Fibroblast of lung (primary cell): ENCODE results near the gene MACROD2. TPM values are rescaled to one million over a fixed set of nuclear protein-coding genes. Genes with fewer than 3 reads are reported as not detected.

ENCODE experiments used
- DNase-seq, 2 donors: peaks; one replicate each; pipeline versions ENCODE4 v3.0.0 to v3.0.0-alpha.2; 2010; ENCODE audit warnings: low read depth in 2 of 2
- H2AFZ ChIP-seq: 2 replicates; pipeline ENCODE4 v1.5.1; 2012; ENCODE audit warnings: low read length, control low read depth, inconsistent platforms
- H3K27ac ChIP-seq: 2 replicates; pipeline ENCODE4 v1.5.1; 2011; ENCODE audit warnings: low read length, control low read depth; ENCODE audit not compliant: insufficient read depth
- H3K27me3 ChIP-seq: 2 replicates; pipeline ENCODE4 v1.5.1; 2011; ENCODE audit warnings: mild to moderate bottlenecking, low read length; ENCODE audit not compliant: control insufficient read depth, insufficient read depth
- H3K36me3 ChIP-seq: 2 replicates; pipeline ENCODE4 v1.5.1; 2011; ENCODE audit warnings: low read length; ENCODE audit not compliant: control insufficient read depth, insufficient read depth
- H3K4me1 ChIP-seq: 2 replicates; pipeline ENCODE4 v1.5.1; 2011; ENCODE audit warnings: low read length; ENCODE audit not compliant: control insufficient read depth, insufficient read depth; ENCODE audit errors: extremely low read depth
- H3K4me2 ChIP-seq: 2 replicates; pipeline ENCODE4 v1.5.1; 2011; ENCODE audit warnings: low read length, control low read depth; ENCODE audit not compliant: insufficient read depth; ENCODE audit errors: extremely low read depth
- H3K4me3 ChIP-seq, 4 experiments: fragments of 200-600 bp in 1 of 4; sonication (generic) in 1 of 4; replicated peaks in 1 of 4; 2 replicates each; pipeline ENCODE4 v1.5.1; 2011 to 2016; ENCODE audit warnings: low read length in 4 of 4, low read depth in 3 of 4, mild to moderate bottlenecking in 3 of 4, control low read depth in 2 of 4, inconsistent platforms in 1 of 4, mixed read lengths in 1 of 4; ENCODE audit not compliant: insufficient read depth in 1 of 4; ENCODE audit errors: control extremely low read depth in 1 of 4
- H3K79me2 ChIP-seq: 2 replicates; pipeline ENCODE4 v1.5.1; 2012; ENCODE audit warnings: mild to moderate bottlenecking, low read length, inconsistent platforms; ENCODE audit not compliant: control insufficient read depth, insufficient read depth
- H3K9ac ChIP-seq: 2 replicates; pipeline ENCODE4 v1.5.1; 2011; ENCODE audit warnings: mild to moderate bottlenecking, low read length, control low read depth; ENCODE audit not compliant: insufficient read depth
- H3K9me3 ChIP-seq: 2 replicates; pipeline ENCODE4 v1.5.1; 2012; ENCODE audit warnings: low read depth, low read length; ENCODE audit not compliant: control insufficient read depth, insufficient read depth
- H4K20me1 ChIP-seq: 2 replicates; pipeline ENCODE4 v1.5.1; 2011; ENCODE audit warnings: low read length; ENCODE audit not compliant: control insufficient read depth, insufficient read depth; ENCODE audit errors: extremely low read depth
- EZH2 ChIP-seq: IDR thresholded peaks from 2 replicates; pipeline ENCODE4 v1.5.1; 2012; ENCODE audit warnings: low read length, control low read depth, mild to moderate bottlenecking; ENCODE audit errors: missing control alignments
- polyA plus RNA-seq, 2 donors: library from polyadenylated mRNA; depleted of rRNA in 1 of 2; stranded (reverse) in 1 of 2; unstranded in 1 of 2; fragments of >200 nt; gene quantifications; 2 replicates each; pipeline ENCODE4 v1.2.1, GENCODE V29; 2011 to 2012; ENCODE audit warnings: missing spikeins in 1 of 2
- total RNA-seq: library from RNA; depleted of rRNA; stranded (reverse); fragments of >200 nt; gene quantifications from 2 replicates; pipeline ENCODE4 v1.2.1, GENCODE V29; 2014
- TF ChIP-seq, protein P1 (sequence below), 2 donors: IDR thresholded peaks in 1 of 2; conservative IDR thresholded peaks in 1 of 2; 1 replicate in 1 of 2; 2 replicates in 1 of 2; pipeline ENCODE4 v1.5.1; 2011 to 2012; ENCODE audit warnings: low read length in 2 of 2, control low read depth in 1 of 2, inconsistent platforms in 1 of 2, low read depth in 1 of 2, mild to moderate bottlenecking in 1 of 2

MACROD2 gene
- total and polyA plus RNA-seq, 2 donors (not counting 1 experiment from before 2014, with no cell fraction given), result 0.54 to 1.7 TPM

DNA sequence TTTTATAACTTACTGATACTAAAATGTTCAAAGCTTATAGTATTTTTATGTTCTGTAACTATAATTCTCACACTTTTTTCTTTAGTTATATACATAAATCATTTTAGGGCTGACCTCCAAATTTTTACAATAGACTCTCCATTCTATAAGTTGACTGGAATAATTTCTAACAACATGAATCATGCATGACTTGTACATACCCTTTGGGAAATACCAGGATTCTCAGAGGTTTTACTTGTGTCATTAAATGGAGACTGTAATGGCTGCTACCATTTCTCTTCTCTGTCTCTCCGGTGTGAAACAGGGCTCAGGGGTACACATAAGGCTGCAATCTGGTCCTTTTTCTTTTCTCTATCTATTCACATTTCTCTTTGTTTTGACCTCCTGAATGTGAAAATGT lies 564.3 kb downstream of the MACROD2 start:
- H2AFZ ChIP-seq, result no peak overlapping the region
- DNase-seq, result no peak
- H4K20me1 ChIP-seq, result no peaks in the 10 kb centered on the region
- H3K4me2 ChIP-seq, result no peak overlapping the region
- H3K9me3 ChIP-seq, result no peaks in the 10 kb centered on the region
- no peak overlapping the region for H3K4me3 ChIP-seq
- H3K4me1 ChIP-seq, result no peaks in the 10 kb centered on the region
- H3K79me2 ChIP-seq, result no peaks in the 10 kb centered on the region
- H3K27ac ChIP-seq, result no peak overlapping the region
- no peaks in the 10 kb centered on the region for H3K36me3 ChIP-seq
- no peaks in the 10 kb centered on the region for H3K27me3 ChIP-seq
- TF ChIP-seq, protein P1, sequence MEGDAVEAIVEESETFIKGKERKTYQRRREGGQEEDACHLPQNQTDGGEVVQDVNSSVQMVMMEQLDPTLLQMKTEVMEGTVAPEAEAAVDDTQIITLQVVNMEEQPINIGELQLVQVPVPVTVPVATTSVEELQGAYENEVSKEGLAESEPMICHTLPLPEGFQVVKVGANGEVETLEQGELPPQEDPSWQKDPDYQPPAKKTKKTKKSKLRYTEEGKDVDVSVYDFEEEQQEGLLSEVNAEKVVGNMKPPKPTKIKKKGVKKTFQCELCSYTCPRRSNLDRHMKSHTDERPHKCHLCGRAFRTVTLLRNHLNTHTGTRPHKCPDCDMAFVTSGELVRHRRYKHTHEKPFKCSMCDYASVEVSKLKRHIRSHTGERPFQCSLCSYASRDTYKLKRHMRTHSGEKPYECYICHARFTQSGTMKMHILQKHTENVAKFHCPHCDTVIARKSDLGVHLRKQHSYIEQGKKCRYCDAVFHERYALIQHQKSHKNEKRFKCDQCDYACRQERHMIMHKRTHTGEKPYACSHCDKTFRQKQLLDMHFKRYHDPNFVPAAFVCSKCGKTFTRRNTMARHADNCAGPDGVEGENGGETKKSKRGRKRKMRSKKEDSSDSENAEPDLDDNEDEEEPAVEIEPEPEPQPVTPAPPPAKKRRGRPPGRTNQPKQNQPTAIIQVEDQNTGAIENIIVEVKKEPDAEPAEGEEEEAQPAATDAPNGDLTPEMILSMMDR (conservative IDR thresholded peaks at IDR 0.05 in 1 of 2, IDR thresholded peaks at IDR 0.05 in 1 of 2; ENCODE audit: low read depth in 1 of 2, low read length in 2 of 2), result no peak
- no peak for TF ChIP-seq EZH2
- H3K9ac ChIP-seq, result no peak overlapping the region

DNA sequence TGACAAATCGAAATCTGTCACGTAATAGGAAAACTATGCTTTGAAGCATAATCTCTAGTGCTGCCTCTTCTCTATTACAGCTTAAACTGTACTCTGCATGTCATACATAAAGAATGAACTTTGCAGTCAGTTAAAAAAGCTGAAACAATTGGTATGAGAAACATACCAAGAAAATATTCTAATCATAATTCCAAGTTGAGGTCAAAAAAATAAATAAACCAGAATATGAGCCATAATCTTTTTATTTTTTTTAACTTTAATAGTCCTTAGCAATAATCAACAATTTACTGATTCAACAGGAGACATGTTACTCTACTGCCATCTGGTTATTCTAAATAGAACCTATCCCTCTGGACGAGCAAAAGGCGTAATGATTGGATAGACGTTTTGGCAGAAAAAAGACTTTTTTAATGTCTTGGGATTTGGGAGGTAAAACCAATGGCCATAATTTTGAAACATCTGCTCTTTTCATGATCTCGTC lies 566.5 kb downstream of the MACROD2 start:
- H3K9me3 ChIP-seq, result no peaks in the 10 kb centered on the region
- H3K79me2 ChIP-seq, result no peaks in the 10 kb centered on the region
- DNase-seq, result peak; percentile 7 to 75
- H3K4me3 ChIP-seq, result no peak overlapping the region
- no peaks in the 10 kb centered on the region for H4K20me1 ChIP-seq
- TF ChIP-seq EZH2, result no peak
- TF ChIP-seq, protein P1 (conservative IDR thresholded peaks at IDR 0.05 in 1 of 2, IDR thresholded peaks at IDR 0.05 in 1 of 2; ENCODE audit: low read depth in 1 of 2, low read length in 2 of 2), result peak in 1 of 2 donors; percentile 26
- no peaks in the 10 kb centered on the region for H3K27me3 ChIP-seq
- no peak overlapping the region for H2AFZ ChIP-seq
- H3K4me2 ChIP-seq, result peak overlapping the region; percentile 41
- H3K4me1 ChIP-seq, result no peaks in the 10 kb centered on the region
- no peak overlapping the region for H3K27ac ChIP-seq
- H3K9ac ChIP-seq, result no peak overlapping the region
- no peaks in the 10 kb centered on the region for H3K36me3 ChIP-seq

DNA sequence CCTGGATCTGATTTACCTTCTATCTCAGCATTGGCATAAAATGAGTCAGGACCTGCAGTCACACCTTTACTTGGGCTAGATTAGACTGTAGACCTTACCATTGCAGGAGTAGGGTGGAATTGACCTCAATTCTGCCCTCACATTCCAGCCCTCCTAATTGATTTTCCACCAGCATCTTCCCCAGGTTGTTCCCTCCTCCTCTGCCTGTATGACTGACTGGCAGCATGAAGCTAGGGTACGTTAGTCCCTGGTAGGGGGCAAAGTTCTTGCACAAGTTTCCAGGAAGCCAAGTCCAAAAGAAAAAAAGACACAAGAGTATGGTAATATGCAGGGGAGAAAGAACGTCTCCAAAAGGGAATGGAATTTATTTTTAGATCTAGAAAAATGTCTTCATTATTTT lies 567.7 kb downstream of the MACROD2 start:
- Histone ChIP-seq H3K9me3 (no peaks in the 10 kb centered on the region), H3K27me3 (no peaks in the 10 kb centered on the region), H2AFZ (no peak overlapping the region), H4K20me1 (no peaks in the 10 kb centered on the region), H3K79me2 (no peaks in the 10 kb centered on the region), H3K27ac (no peak overlapping the region), H3K9ac (no peak overlapping the region), H3K36me3 (no peaks in the 10 kb centered on the region), H3K4me3 (no peak overlapping the region), H3K4me2 (no peak overlapping the region), H3K4me1 (no peaks in the 10 kb centered on the region)
- TF ChIP-seq, protein P1 (conservative IDR thresholded peaks at IDR 0.05 in 1 of 2, IDR thresholded peaks at IDR 0.05 in 1 of 2; ENCODE audit: low read depth in 1 of 2, low read length in 2 of 2), result no peak
- no peak for TF ChIP-seq EZH2
- DNase-seq, result no peak
